A549 (cell line): ENCODE measurements around the gene LTA4H. TPM values are rescaled to one million over a fixed set of nuclear protein-coding genes. Genes with fewer than 3 reads are reported as not detected.

Experiments used
- ATAC-seq, 2 experiments: fragments of 200-7000 bp in 1 of 2; fragments of >200 bp in 1 of 2; cut with Nextera tagmentation in 1 of 2; cut with Tn5 transposase in 1 of 2; 3 replicates each; pipeline versions ENCODE4 v1.8.0 to v1.9.1; 2018 to 2020; ENCODE audit warnings: mild to moderate bottlenecking in 1 of 2, moderate library complexity in 1 of 2
- CTCF ChIA-PET: fragments of 300-600 bp; sonication (Branson Sonifier 250); formaldehyde crosslinking; extraction: SDS; loops from one replicate; lab custom pipeline; 2021; ENCODE audit warnings: antibody characterized with exemption, inconsistent platforms; lab: Yijun Ruan, JAX
- POLR2A ChIA-PET: fragments of 350-600 bp; formaldehyde crosslinking; extraction: SDS; loops from one replicate; lab custom pipeline; 2021; ENCODE audit warnings: antibody characterized with exemption, inconsistent platforms; lab: Yijun Ruan, JAX
- DNase-seq, 2 experiments: peaks; one replicate each; pipeline versions ENCODE4 v3.0.0 to v3.0.0-alpha.2; 2011 to 2016; ENCODE audit warnings: low read depth in 1 of 2, low spot score in 1 of 2
- FAIRE-seq: peaks from 2 replicates; lab custom pipeline; 2011; peaks lifted over from hg19 to GRCh38; lab: Jason Lieb, UNC
- H3K27ac ChIP-seq, 2 experiments: fragments of >200 bp; sonication (Bioruptor Twin); formaldehyde crosslinking; 3 replicates each; pipeline ENCODE4 v1.5.1; 2016 to 2017
- H3K4me1 ChIP-seq: fragments of >200 bp; sonication (Bioruptor Twin); formaldehyde crosslinking; 3 replicates; pipeline ENCODE4 v1.6.1; 2016
- H3K4me2 ChIP-seq: fragments of >200 bp; sonication (Bioruptor Twin); formaldehyde crosslinking; 3 replicates; pipeline ENCODE4 v1.6.1; 2016
- H3K4me3 ChIP-seq: fragments of >200 bp; sonication (Bioruptor Twin); formaldehyde crosslinking; 3 replicates; pipeline ENCODE4 v1.5.1; 2016
- H3K9me3 ChIP-seq: fragments of >200 bp; sonication (Bioruptor Twin); formaldehyde crosslinking; 3 replicates; pipeline ENCODE4 v1.6.1; 2016
- BHLHE40 ChIP-seq: IDR thresholded peaks from 2 replicates; pipeline ENCODE4 v1.6.1; 2012; ENCODE audit warnings: low read depth, low read length, inconsistent platforms
- CBX8 ChIP-seq: fragments of 200-600 bp; sonication (generic); IDR thresholded peaks from 2 replicates; pipeline ENCODE4 v1.6.1; 2016
- EHF ChIP-seq: fragments of 250-450 bp; sonication (Bioruptor Pico); IDR thresholded peaks from 2 replicates; pipeline ENCODE4 v1.5.0; 2020; ENCODE audit warnings: mild to moderate bottlenecking
- EHMT2 ChIP-seq: fragments of 200-600 bp; sonication (generic); IDR thresholded peaks from 2 replicates; pipeline ENCODE4 v1.6.1; 2016; ENCODE audit warnings: antibody characterized with exemption, low read depth, mild to moderate bottlenecking, moderate library complexity
- ESRRA ChIP-seq: fragments of 150-350 bp; IDR thresholded peaks from 2 replicates; pipeline ENCODE4 v1.6.1; 2014; ENCODE audit warnings: mild to moderate bottlenecking, low read length, borderline replicate concordance
- FOSB ChIP-seq: fragments of 250-450 bp; sonication (Bioruptor Pico); IDR thresholded peaks from 2 replicates; pipeline ENCODE4 v1.5.0; 2020; ENCODE audit warnings: mild to moderate bottlenecking, moderate library complexity
- HDAC2 ChIP-seq: fragments of 200-600 bp; sonication (generic); IDR thresholded peaks from 2 replicates; pipeline ENCODE4 v1.6.1; 2016
- JUNB ChIP-seq: fragments of >200 bp; sonication (Bioruptor Twin); formaldehyde crosslinking; IDR thresholded peaks from 2 replicates; pipeline ENCODE4 v1.6.1; 2016
- KDM1A ChIP-seq: fragments of 200-600 bp; sonication (generic); IDR thresholded peaks from 2 replicates; pipeline ENCODE4 v1.6.1; 2016; ENCODE audit warnings: low read depth, mild to moderate bottlenecking
- NPAS2 ChIP-seq: fragments of 250-450 bp; sonication (Bioruptor Pico); IDR thresholded peaks from 2 replicates; pipeline ENCODE4 v1.8.0; 2022; ENCODE audit warnings: mild to moderate bottlenecking, moderate library complexity, borderline replicate concordance
- PHF8 ChIP-seq: fragments of 200-600 bp; sonication (generic); IDR thresholded peaks from 2 replicates; pipeline ENCODE4 v1.6.1; 2016; ENCODE audit warnings: low read depth, mild to moderate bottlenecking, antibody characterized with exemption, moderate library complexity, borderline replicate concordance
- POLR2A ChIP-seq: IDR thresholded peaks from 2 replicates; pipeline ENCODE4 v1.6.1; 2012; ENCODE audit warnings: mild to moderate bottlenecking, low read length
- POLR2AphosphoS2 ChIP-seq: conservative IDR thresholded peaks from 2 replicates; pipeline ENCODE4 v1.6.1; 2012; ENCODE audit warnings: low read length, improper control_type of control experiment, inconsistent platforms
- RAD21 ChIP-seq, 2 experiments: fragments of >200 bp in 1 of 2; sonication (Bioruptor Twin) in 1 of 2; formaldehyde crosslinking in 1 of 2; IDR thresholded peaks in 1 of 2; conservative IDR thresholded peaks in 1 of 2; 2 replicates in 1 of 2; 3 replicates in 1 of 2; pipeline ENCODE4 v1.6.1; 2012 to 2018; ENCODE audit warnings: inconsistent platforms in 1 of 2
- RARB ChIP-seq: fragments of 250-450 bp; sonication (Bioruptor Pico); IDR thresholded peaks from 2 replicates; pipeline ENCODE4 v1.8.0; 2021; ENCODE audit warnings: mild to moderate bottlenecking, moderate library complexity
- RFX5 ChIP-seq: fragments of 450-650 bp; IDR thresholded peaks from 2 replicates; pipeline ENCODE4 v1.7.1; 2014; ENCODE audit warnings: antibody characterized with exemption, mild to moderate bottlenecking, moderate library complexity
- RNF2 ChIP-seq: fragments of 200-600 bp; sonication (generic); IDR thresholded peaks from 2 replicates; pipeline ENCODE4 v1.6.1; 2016; ENCODE audit warnings: low read depth, mild to moderate bottlenecking, antibody characterized with exemption, moderate library complexity, borderline replicate concordance
- SMC3 ChIP-seq: fragments of >200 bp; sonication (Bioruptor Twin); formaldehyde crosslinking; IDR thresholded peaks from 3 replicates; pipeline ENCODE4 v1.6.1; 2018; ENCODE audit warnings: inconsistent platforms
- SREBF2 ChIP-seq: fragments of 450-650 bp; IDR thresholded peaks from 2 replicates; pipeline ENCODE4 v1.6.1; 2014; ENCODE audit warnings: mild to moderate bottlenecking, moderate library complexity
- ZNF302 ChIP-seq: fragments of 250-450 bp; sonication (Bioruptor Pico); IDR thresholded peaks from 2 replicates; pipeline ENCODE4 v1.9.0; 2021; ENCODE audit warnings: inconsistent platforms, mild to moderate bottlenecking, moderate library complexity
- WGBS: methylation state at CpG from one replicate; pipeline ENCODE4 v1.1.6; 2017; ENCODE audit errors: missing lambda C conversion rate; 5-methylcytosine and 5-hydroxymethylcytosine counted together
- polyA plus RNA-seq, 4 experiments: library from polyadenylated mRNA; depleted of rRNA in 3 of 4; stranded (reverse); fragments of >200 nt; fragmentation: RNase III in 1 of 4; extraction: RNeasy Plus Mini Kit Qiagen cat#74134 plus additional on column Dnase treatment in 1 of 4; gene quantifications; 2 replicates in 3 of 4; 3 replicates in 1 of 4; pipeline ENCODE4 v1.2.3, GENCODE V29; 2011 to 2017
- TF ChIP-seq, protein P1 (sequence below): fragments of 200-600 bp; sonication (generic); IDR thresholded peaks from 2 replicates; pipeline ENCODE4 v1.6.1; 2016; ENCODE audit warnings: antibody characterized with exemption, mild to moderate bottlenecking, moderate library complexity
- TF ChIP-seq, protein P2 (sequence below): fragments of >200 bp; sonication (Bioruptor Twin); formaldehyde crosslinking; IDR thresholded peaks from 3 replicates; pipeline ENCODE4 v1.6.1; 2016
- TF ChIP-seq, protein P3 (sequence below): fragments of 450-650 bp; IDR thresholded peaks from 2 replicates; pipeline ENCODE4 v1.6.1; 2014; ENCODE audit warnings: antibody characterized with exemption
- TF ChIP-seq, protein P4 (sequence below): fragments of 250-450 bp; sonication (Bioruptor Pico); IDR thresholded peaks from 2 replicates; pipeline ENCODE4 v1.5.0; 2020; ENCODE audit warnings: low read depth, mild to moderate bottlenecking, moderate library complexity

The LTA4H gene
- polyA plus RNA-seq, 2 of the 4 experiments (the other 2 are of a cell fraction): 126 to 174 TPM

DNA sequence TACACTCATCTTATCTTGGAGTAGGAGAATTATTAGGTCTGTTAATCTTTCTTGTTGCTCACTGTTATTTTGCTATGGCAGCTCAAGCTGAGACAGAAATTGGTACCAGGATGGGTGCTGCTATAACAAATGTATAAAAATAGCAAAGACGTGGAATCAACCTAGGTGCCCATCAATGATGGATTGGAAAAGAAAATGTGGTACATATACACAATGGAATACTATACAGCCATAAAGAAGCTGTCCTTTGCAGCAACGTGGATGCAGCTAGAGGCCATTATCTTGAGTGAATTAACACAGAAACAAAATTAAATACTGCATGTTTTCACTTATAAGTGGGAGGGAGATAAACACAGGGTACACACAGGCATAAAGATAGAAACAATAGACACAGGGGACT is 14.8 kb upstream of the LTA4H start:
- ChIA-PET CTCF (interaction anchor here (3.7 kb wide), 1 partner anchor 12 kb away, joined by 12 read pairs; no protein-coding TSS in a partner anchor), POLR2A (no interaction called here)
- DNase-seq: no peak
- TF ChIP-seq POLR2AphosphoS2 (no peak), SREBF2 (no peak), NPAS2 (CRISPR knock-in tag) (no peak), HDAC2 (no peak), RNF2 (no peak), ZNF302 (CRISPR knock-in tag) (no peak), ESRRA (no peak), FOSB (CRISPR knock-in tag) (no peak), POLR2A (no peak), EHMT2 (no peak), RAD21 (conservative IDR thresholded peaks at IDR 0.05 in 1 of 2, IDR thresholded peaks at IDR 0.05 in 1 of 2) (no peak), BHLHE40 (no peak), EHF (CRISPR knock-in tag) (no peak)
- TF ChIP-seq, protein P1, sequence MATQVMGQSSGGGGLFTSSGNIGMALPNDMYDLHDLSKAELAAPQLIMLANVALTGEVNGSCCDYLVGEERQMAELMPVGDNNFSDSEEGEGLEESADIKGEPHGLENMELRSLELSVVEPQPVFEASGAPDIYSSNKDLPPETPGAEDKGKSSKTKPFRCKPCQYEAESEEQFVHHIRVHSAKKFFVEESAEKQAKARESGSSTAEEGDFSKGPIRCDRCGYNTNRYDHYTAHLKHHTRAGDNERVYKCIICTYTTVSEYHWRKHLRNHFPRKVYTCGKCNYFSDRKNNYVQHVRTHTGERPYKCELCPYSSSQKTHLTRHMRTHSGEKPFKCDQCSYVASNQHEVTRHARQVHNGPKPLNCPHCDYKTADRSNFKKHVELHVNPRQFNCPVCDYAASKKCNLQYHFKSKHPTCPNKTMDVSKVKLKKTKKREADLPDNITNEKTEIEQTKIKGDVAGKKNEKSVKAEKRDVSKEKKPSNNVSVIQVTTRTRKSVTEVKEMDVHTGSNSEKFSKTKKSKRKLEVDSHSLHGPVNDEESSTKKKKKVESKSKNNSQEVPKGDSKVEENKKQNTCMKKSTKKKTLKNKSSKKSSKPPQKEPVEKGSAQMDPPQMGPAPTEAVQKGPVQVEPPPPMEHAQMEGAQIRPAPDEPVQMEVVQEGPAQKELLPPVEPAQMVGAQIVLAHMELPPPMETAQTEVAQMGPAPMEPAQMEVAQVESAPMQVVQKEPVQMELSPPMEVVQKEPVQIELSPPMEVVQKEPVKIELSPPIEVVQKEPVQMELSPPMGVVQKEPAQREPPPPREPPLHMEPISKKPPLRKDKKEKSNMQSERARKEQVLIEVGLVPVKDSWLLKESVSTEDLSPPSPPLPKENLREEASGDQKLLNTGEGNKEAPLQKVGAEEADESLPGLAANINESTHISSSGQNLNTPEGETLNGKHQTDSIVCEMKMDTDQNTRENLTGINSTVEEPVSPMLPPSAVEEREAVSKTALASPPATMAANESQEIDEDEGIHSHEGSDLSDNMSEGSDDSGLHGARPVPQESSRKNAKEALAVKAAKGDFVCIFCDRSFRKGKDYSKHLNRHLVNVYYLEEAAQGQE: no peak
- TF ChIP-seq, protein P2, sequence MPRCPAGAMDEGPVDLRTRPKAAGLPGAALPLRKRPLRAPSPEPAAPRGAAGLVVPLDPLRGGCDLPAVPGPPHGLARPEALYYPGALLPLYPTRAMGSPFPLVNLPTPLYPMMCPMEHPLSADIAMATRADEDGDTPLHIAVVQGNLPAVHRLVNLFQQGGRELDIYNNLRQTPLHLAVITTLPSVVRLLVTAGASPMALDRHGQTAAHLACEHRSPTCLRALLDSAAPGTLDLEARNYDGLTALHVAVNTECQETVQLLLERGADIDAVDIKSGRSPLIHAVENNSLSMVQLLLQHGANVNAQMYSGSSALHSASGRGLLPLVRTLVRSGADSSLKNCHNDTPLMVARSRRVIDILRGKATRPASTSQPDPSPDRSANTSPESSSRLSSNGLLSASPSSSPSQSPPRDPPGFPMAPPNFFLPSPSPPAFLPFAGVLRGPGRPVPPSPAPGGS: no peak
- ATAC-seq: no peak
- Histone ChIP-seq H3K4me1 (peaks cover 31% of the 10 kb centered on the region), H3K27ac (no peak overlapping the region), H3K4me3 (no peak overlapping the region), H3K9me3 (no peaks in the 10 kb centered on the region), H3K4me2 (no peak overlapping the region)
- no peak for FAIRE-seq
- 21% methylated on average over 2 of the region's 2 CpGs for WGBS

DNA sequence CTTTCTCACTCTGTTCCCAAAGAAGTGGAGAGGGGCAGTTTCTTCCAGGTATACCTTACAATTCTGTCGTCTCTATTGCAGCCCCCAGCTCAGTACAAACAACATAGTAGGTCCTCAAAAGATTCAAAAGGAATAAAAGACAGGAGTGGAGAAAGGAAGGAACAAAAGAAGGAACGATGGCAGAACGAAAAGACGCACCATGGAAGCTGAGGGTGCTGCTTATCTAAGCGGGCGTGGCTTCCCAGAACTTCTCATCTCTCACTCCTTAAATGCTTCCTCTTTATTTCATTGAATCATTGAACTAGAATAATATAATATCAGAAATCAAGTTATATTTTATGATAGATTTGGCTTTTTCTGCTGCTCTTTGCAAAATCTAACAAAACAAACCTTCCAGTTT is 13.7 kb upstream of the LTA4H start:
- WGBS: 91% methylated on average over 6 of the region's 6 CpGs
- FAIRE-seq (no peak), ATAC-seq (no peak)

More for the DNA sequence above, 13.7 kb upstream of the LTA4H start:
- CTCF ChIA-PET: interaction anchor here (1.0 to 3.7 kb wide), 8 partner anchors 10 to 468 kb away, joined by 3 to 12 read pairs (median 4); partner anchors contain the start of gene CDK17
- TF ChIP-seq, protein P3, sequence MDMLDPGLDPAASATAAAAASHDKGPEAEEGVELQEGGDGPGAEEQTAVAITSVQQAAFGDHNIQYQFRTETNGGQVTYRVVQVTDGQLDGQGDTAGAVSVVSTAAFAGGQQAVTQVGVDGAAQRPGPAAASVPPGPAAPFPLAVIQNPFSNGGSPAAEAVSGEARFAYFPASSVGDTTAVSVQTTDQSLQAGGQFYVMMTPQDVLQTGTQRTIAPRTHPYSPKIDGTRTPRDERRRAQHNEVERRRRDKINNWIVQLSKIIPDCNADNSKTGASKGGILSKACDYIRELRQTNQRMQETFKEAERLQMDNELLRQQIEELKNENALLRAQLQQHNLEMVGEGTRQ: no peak
- TF ChIP-seq, protein P4, sequence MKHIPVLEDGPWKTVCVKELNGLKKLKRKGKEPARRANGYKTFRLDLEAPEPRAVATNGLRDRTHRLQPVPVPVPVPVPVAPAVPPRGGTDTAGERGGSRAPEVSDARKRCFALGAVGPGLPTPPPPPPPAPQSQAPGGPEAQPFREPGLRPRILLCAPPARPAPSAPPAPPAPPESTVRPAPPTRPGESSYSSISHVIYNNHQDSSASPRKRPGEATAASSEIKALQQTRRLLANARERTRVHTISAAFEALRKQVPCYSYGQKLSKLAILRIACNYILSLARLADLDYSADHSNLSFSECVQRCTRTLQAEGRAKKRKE (CRISPR knock-in tag): no peak
- TF ChIP-seq JUNB (no peak), RAD21 (conservative IDR thresholded peaks at IDR 0.05 in 1 of 2, IDR thresholded peaks at IDR 0.05 in 1 of 2) (no peak), RFX5 (no peak), KDM1A (no peak), CBX8 (no peak), PHF8 (no peak), BHLHE40 (no peak), SMC3 (no peak), RARB (CRISPR knock-in tag) (no peak)
- H3K9me3 ChIP-seq: no peaks in the 10 kb centered on the region
- no peak overlapping the region for H3K27ac ChIP-seq
- H3K4me1 ChIP-seq: peaks cover 39% of the 10 kb centered on the region
- no peak for DNase-seq
- POLR2A ChIA-PET: no interaction called here
- H3K4me2 ChIP-seq: peak overlapping the region; percentile 68; the same call in 2 of the 3 replicates
- no peak overlapping the region for H3K4me3 ChIP-seq
